C1 segment of cervical spinal cord (tissue), 14 donors: ENCODE data around the gene CDKAL1.

Experiments
- DNase-seq, 14 donors: peaks; one replicate each; lab custom pipeline; 2025; lab: John Stamatoyannopoulos, UW

Gene CDKAL1

DNA sequence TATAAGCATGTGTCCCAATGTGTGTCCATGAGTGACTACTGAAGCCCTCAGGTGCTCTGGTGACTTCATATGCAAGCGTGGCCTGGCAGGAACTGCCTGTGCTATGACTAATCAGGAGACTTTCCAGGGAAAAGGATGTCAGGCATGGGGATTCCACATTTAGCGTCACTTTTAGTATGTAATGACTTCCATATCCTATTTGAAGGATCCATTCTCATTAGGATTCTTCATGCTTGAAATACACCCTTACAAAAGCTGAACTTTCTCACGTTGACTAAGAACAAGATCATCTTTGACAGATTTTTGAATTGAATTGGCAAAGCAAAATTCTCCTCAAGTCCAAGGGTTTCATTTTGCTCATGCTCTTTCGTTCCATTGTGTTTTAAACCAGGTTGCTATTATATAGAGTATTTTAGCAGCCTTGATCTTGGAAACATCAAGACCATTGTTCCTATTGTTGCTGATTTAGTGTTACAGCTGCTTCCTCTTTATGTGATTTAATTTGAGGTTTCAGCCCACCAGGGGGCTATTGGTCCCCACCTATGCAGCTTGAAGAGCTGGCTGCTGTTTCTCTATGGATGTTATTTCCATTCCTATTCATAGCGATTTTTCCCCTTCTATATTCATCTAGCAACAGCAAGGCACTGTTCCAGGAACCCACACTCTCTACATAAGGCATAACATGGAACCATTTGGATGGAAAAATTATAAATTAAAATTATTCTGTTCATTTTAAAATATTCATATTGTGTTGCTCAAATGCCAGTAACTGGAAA lies 418.6 kb downstream of the CDKAL1 start:
- no peak for DNase-seq

- DNase-seq = no peak
Measured at GRCh38 chr6:20954315-20954714, 420.1 kb downstream of the CDKAL1 start.

DNA sequence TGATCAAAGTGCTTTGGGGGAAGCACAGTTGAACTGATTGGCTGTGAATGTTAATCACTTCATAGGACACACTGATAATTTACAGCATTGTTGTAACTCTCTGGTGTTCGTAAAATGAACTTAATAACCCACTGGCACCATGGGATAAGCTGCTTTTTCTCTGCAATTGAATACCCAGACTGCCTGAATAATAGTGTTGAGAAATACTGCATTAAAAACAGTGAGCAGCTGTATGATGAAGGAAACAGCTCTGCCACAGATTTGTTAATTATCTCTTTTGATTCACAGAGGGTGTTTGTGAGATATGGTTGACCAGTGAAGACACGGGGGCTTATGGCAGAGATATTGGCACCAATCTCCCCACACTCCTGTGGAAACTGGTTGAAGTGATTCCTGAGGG lies 420.9 kb downstream of the CDKAL1 start:
- no peak for DNase-seq

DNA sequence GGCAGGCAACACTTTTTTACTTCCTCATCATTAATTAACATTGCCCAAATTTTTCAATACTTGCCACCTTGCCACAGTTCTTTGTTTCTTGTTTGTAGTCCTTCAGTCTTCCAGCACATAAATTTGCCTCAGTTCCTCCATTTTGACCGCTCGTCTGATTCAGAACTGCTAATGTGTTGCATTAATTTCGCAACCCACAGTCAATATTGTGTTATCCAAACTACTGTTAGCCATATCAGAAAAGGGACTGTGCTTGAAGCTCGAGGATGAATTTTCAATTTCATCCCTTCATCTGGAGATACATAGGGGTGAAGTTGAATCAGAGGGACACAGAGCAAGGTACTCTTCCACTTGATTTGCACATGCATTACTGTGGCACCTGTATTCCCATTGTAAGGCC lies 421.5 kb downstream of the CDKAL1 start:
- no peak for DNase-seq

DNA sequence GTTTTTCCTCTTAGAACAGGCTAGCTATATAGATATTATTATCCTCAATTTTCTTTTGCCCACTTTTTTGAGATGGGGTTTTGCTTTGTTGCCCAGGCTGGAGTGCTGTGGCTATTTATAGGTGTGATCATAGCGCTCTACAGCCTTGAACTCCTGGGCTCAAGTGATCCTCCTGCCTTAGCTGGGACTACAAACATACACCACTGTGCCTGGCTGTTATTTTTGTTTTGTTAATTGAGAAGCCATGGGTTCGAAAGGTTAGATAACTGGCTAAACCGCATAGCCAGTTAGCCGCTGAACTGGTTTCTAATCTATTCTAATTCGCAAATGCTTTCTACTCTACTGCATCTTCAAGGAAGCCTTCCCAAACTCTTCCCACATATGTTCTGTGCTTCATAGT lies 425.8 kb downstream of the CDKAL1 start:
- DNase-seq = no peak

DNA sequence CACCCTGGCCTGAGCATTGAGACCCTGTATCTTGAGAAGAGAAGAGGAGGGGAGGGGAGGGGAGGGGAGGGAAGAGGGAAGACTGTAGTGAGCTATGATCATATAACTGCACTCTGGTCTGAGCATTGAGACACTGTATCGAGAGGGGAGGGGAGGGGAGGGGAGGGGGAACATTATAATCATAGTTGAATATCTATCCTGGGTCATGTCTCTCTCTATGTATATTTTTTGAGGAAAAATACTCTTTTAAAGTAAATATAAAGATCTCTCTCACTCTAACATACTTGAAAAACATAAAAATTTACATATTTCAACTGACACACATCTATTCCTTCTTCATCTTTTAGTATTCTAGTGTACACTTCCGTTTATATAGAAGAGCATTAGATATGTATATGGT lies 431.0 kb downstream of the CDKAL1 start:
- DNase-seq = no peak

- no peak for DNase-seq
Measured at GRCh38 chr6:20965915-20966314, 431.7 kb downstream of the CDKAL1 start.

- no peak for DNase-seq
Measured at GRCh38 chr6:20969551-20969950, 435.3 kb downstream of the CDKAL1 start.

- no peak for DNase-seq
Measured at GRCh38 chr6:20976391-20976918, 442.2 kb downstream of the CDKAL1 start.

DNA sequence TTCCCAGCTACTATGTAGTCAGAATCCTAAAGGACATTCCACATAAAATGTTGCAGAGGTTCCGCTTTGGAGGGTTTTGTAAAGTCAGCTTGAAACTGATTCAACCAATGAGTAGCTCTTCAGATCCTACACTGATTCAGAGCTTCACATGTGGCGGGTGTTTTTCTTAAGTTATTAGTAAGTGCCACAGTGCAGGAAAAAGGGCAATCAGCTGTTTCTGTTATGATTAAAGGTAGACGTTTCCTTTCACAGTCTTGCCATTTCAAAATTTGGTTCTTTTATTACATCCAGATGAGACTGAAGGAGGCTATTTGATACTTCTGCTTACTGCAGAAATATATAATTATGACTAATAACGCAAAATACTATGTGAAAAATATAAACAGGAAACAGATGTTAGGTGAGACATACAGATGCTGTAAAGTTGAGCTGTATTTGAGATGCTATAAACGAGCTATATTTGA lies 443.9 kb downstream of the CDKAL1 start:
- no peak for DNase-seq

- no peak for DNase-seq
Measured at GRCh38 chr6:20979076-20979475, 444.8 kb downstream of the CDKAL1 start.

- no peak for DNase-seq
Measured at GRCh38 chr6:20983961-20984360, 449.7 kb downstream of the CDKAL1 start.

GRCh38 chr6:20985821-20986220 lies 451.6 kb downstream of the CDKAL1 start:
- no peak for DNase-seq

- no peak for DNase-seq
Measured at GRCh38 chr6:20991910-20992309, 457.7 kb downstream of the CDKAL1 start.

GRCh38 chr6:20996099-20996498 lies 461.8 kb downstream of the CDKAL1 start:
- no peak for DNase-seq

DNA sequence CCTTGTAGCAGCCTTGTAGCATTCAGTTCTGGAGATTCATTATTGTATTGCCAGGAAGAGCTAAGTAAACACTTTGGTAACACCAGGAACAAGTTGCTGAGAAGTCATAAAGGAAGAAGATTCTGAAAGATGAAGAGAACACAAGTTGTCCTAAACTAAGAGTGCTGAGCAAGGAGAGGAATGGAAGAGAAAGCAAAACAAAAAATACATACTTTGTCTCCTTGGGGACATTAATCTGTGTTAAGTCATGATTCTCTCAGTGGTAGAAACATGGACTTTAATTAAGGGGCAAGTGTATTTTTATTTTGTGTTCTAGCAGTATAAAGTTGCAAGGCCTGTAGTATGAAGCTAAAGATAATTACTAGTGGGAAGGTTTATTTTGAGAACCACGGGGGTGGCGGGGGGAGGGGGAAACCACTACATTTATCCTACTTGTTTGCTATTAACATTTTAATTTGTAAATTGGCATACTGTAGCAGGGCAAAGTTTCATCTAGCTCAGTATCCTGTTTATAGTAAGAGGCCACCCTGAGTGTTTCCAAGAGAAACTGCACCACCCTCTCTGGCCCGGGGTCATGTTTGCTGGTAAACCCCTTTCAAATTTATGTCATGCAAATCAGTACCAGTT lies 463.0 kb downstream of the CDKAL1 start:
- DNase-seq = no peak

DNA sequence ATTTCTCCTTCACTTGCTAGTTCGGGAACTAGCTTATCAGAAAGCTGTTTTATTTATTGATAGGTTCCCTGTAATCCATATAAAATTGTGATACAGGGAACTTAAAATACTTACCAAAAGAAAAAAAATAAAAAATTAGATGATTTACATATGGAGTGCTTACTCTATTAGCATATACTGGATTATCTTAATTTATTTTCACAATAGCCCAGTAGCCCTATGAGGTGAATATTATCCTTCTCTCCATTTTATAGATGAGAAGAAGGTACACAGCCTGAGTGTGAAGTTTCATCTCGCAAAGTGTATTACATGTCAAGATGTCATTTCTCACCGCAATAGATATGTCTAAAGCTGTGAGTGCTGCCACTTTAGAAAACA lies 463.5 kb downstream of the CDKAL1 start:
- DNase-seq = no peak

DNA sequence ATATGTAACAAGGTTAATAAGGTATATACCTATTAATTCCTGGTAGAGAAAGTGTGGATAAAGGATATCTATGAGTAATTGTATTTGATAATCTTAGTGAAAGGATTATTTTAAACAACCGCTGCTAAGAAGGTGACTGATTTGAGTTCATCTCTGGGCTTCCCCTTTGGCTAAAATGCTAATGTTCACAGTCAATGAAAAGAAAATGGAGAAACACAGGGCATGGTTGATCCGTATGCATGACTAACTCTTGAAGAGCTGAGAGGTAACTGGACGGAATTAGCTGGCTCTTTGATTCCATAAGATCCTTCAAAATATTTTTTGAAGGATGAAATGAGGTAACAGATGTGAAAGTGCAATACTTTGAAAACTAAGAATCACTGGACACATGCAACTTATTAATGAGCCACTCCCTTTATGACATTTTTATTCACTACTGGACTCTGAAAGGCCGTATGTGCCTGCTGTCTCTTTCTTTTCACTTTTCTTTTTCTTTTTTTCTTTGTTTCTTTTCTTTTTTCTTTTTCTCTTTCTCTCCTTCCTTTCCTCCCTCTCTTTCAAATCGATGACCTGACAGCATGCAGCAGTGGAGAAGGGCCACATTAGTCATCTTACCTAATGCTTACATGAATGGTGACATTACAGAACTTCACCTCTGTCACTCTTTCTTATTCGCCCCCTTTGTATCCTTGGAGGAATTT lies 464.6 kb downstream of the CDKAL1 start:
- DNase-seq = no peak

DNA sequence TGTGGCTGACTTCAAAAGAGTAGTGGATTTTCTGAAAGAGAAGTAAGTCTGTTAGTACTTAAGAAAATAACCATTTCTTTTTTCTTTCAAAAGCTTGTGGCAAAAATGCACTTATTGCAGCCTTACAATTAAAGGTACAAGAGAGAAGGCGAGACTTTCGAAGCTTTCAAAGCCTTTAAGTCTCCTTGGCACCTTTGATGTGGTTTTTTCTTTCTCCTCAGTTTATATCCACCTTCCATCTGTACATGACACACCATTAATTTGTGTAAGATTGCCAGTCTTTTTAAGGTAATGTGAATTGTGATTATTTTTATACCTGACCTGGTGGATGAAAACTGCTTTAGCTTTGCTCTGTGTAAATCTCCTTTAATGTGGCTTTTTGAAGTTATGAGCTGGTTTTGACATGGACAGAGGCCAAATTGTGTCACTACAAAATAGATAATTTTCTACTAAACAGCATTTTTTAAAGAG lies 466.1 kb downstream of the CDKAL1 start:
- DNase-seq = no peak

- no peak for DNase-seq
Measured at GRCh38 chr6:21001736-21002135, 467.5 kb downstream of the CDKAL1 start.

GRCh38 chr6:21003780-21004541 lies 469.7 kb downstream of the CDKAL1 start:
- no peak for DNase-seq
